Stimulated activated naive CD8-positive, alpha-beta T cell treated with anti-CD3 and anti-CD28 coated beads, Interleukin-15, amount 100 ng/mL, for 72 hours (primary cell): ENCODE results near the gene MYNN.

ENCODE experiments used
- ATAC-seq: fragments of 150-1000 bp; cut with Tn5 transposase; 2 replicates; pipeline ENCODE4 v1.10.0; 2021; ENCODE audit warnings: mild to moderate bottlenecking, moderate library complexity
- DNase-seq, 2 donors: peaks; one replicate each; pipeline ENCODE4 v3.0.0; 2021 to 2022
- H3K27ac Mint-ChIP-seq, 2 donors: one replicate each; pipeline ENCODE4 v1.8.0; 2022; ENCODE audit warnings: mild to moderate bottlenecking in 2 of 2, mixed read lengths in 2 of 2, moderate library complexity in 2 of 2
- H3K27me3 Mint-ChIP-seq: one replicate; pipeline ENCODE4 v1.8.0; 2022; ENCODE audit warnings: mixed read lengths
- H3K4me1 Mint-ChIP-seq: one replicate; pipeline ENCODE4 v1.8.0; 2022; ENCODE audit warnings: mild to moderate bottlenecking, mixed read lengths
- H3K4me3 Mint-ChIP-seq, 2 donors: one replicate each; pipeline ENCODE4 v1.8.0; 2022; ENCODE audit warnings: mild to moderate bottlenecking in 2 of 2, mixed read lengths in 2 of 2, moderate library complexity in 1 of 2
- H3K9me3 Mint-ChIP-seq, 2 donors: one replicate each; pipeline ENCODE4 v1.8.0; 2022; ENCODE audit warnings: mixed read lengths in 2 of 2

Gene MYNN

GRCh38 chr3:169811631-169812331 lies 38.6 kb downstream of the MYNN start:
- H3K27me3 Mint-ChIP-seq, result peaks cover 10% of the 10 kb centered on the region
- ATAC-seq, result peak; percentile 42
- H3K27ac Mint-ChIP-seq, result peak overlapping the region; percentile 71 to 89
- peaks cover 13 to 15% of the 10 kb centered on the region in 2 donors for H3K9me3 Mint-ChIP-seq
- DNase-seq, result peak in 1 of 2 donors; percentile 5
- peak overlapping the region; percentile 89 for H3K4me3 Mint-ChIP-seq
- peaks cover 35% of the 10 kb centered on the region for H3K4me1 Mint-ChIP-seq

GRCh38 chr3:169812332-169813235 lies 39.4 kb downstream of the MYNN start, which contains the start of the genes LRRC34 and LRRIQ4:
Gene LRRC34, minus strand, starts transcription at chr3:169812904. Its CDS starts 356 bp downstream, at chr3:169812548.
Gene LRRIQ4, plus strand, starts transcription at chr3:169812870. Its CDS starts 9,052 bp downstream, at chr3:169821922.
- Mint-ChIP-seq H3K9me3 (peaks cover 13 to 15% of the 10 kb centered on the region in 2 donors), H3K27ac (peak within 1 kb of the TSS; percentile 71 to 89), H3K27me3 (peaks cover 10% of the 10 kb centered on the region), H3K4me1 (peaks cover 35% of the 10 kb centered on the region), H3K4me3 (peak within 1 kb of the TSS; percentile 89)
- ATAC-seq (peak; percentile 78), DNase-seq (peak; percentile 65 to 77)

- Mint-ChIP-seq H3K4me1 (peaks cover 35% of the 10 kb centered on the region), H3K27me3 (peaks cover 15% of the 10 kb centered on the region), H3K27ac (peak overlapping the region in 1 of 2 donors; percentile 88), H3K4me3 (peak overlapping the region; percentile 89), H3K9me3 (peaks cover 13 to 15% of the 10 kb centered on the region in 2 donors)
- DNase-seq (no peak), ATAC-seq (no peak)
These were observed 40.1 kb downstream of the MYNN start for GRCh38 chr3:169813278-169813677.

- DNase-seq (peak; percentile 73 to 86), ATAC-seq (peak; percentile 89)
- Mint-ChIP-seq H3K27ac (peak overlapping the region in 1 of 2 donors; percentile 87), H3K9me3 (peaks cover 13 to 15% of the 10 kb centered on the region in 2 donors), H3K4me1 (peaks cover 35% of the 10 kb centered on the region), H3K27me3 (peaks cover 19% of the 10 kb centered on the region), H3K4me3 (peak overlapping the region; percentile 89)
These were observed 40.7 kb downstream of the MYNN start for GRCh38 chr3:169813757-169814517.

- Mint-ChIP-seq H3K4me3 (no peak overlapping the region), H3K4me1 (peaks cover 29% of the 10 kb centered on the region), H3K27ac (no peak overlapping the region), H3K27me3 (peaks cover 20% of the 10 kb centered on the region), H3K9me3 (peaks cover 13 to 15% of the 10 kb centered on the region in 2 donors)
- ATAC-seq (no peak), DNase-seq (no peak)
These were observed 42.5 kb downstream of the MYNN start for GRCh38 chr3:169815590-169816150.

DNA sequence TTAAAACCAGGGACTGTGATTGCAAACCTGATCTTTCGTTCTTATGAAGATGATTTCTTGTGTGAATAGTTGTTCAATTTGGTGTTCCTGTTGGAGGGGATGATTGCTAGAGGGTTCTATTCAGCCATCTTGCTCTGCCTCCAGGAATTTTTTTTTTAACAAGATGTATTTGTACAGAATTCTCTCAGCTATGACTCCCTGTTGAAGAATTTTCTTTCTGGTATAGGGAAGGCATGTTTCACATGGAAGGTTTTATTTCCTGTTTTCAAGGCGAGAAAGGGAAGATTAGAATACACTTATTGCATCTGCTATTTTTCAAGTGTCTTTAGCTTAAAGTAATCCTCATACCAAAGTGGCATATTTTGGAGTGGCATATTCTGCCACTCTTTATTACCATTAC lies 45.1 kb downstream of the MYNN start:
- H3K27ac Mint-ChIP-seq, result no peak overlapping the region
- no peak overlapping the region for H3K4me3 Mint-ChIP-seq
- DNase-seq, result no peak
- H3K27me3 Mint-ChIP-seq, result peaks cover 29% of the 10 kb centered on the region
- peaks cover 13 to 15% of the 10 kb centered on the region in 2 donors for H3K9me3 Mint-ChIP-seq
- ATAC-seq, result no peak
- H3K4me1 Mint-ChIP-seq, result peaks cover 12% of the 10 kb centered on the region

- Mint-ChIP-seq H3K9me3 (no peaks in the 10 kb centered on the region), H3K27me3 (peaks cover 29% of the 10 kb centered on the region), H3K27ac (no peak overlapping the region), H3K4me1 (no peaks in the 10 kb centered on the region), H3K4me3 (no peak overlapping the region)
- ATAC-seq (no peak), DNase-seq (no peak)
These were observed 48.9 kb downstream of the MYNN start for GRCh38 chr3:169822091-169822490.

DNA sequence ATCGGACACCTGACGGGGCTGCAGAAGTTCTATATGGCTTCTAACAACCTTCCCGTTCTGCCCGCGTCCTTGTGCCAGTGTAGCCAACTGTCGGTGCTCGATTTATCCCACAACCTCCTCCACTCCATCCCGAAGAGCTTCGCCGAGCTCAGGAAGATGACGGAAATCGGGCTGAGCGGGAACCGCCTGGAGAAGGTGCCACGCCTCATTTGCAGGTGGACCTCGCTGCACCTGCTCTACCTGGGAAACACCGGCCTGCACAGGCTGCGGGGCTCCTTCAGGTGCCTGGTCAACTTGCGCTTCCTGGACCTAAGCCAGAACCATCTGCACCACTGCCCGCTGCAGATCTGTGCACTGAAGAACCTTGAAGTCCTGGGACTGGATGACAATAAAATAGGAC lies 49.3 kb downstream of the MYNN start:
- H3K4me3 Mint-ChIP-seq, result no peak overlapping the region
- H3K9me3 Mint-ChIP-seq, result no peaks in the 10 kb centered on the region
- H3K4me1 Mint-ChIP-seq, result no peaks in the 10 kb centered on the region
- H3K27ac Mint-ChIP-seq, result no peak overlapping the region
- ATAC-seq (no peak), DNase-seq (no peak)
- peaks cover 29% of the 10 kb centered on the region for H3K27me3 Mint-ChIP-seq

DNA sequence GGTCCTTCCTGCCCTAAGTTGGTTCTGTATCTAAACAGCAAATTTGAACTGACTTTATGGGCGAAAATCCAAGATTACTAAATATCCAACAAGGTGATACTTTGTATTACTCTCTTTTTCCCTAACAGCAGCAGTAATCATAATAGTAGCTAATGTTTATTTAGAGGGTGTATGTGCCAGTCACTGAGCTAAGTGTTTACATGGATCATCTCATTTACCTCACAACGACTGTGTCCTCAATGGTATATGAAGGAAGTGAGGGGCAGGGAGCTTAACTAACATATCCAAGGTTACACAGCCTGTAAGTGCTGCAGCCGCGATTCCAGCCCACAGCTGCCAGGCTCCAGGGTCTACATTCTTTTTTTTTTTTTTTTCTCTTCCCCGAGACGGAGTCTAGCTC lies 49.8 kb downstream of the MYNN start:
- no peak for DNase-seq
- ATAC-seq, result no peak
- no peaks in the 10 kb centered on the region for H3K9me3 Mint-ChIP-seq
- H3K27me3 Mint-ChIP-seq, result peaks cover 26% of the 10 kb centered on the region
- no peak overlapping the region for H3K27ac Mint-ChIP-seq
- H3K4me1 Mint-ChIP-seq, result no peaks in the 10 kb centered on the region
- H3K4me3 Mint-ChIP-seq, result no peak overlapping the region

DNA sequence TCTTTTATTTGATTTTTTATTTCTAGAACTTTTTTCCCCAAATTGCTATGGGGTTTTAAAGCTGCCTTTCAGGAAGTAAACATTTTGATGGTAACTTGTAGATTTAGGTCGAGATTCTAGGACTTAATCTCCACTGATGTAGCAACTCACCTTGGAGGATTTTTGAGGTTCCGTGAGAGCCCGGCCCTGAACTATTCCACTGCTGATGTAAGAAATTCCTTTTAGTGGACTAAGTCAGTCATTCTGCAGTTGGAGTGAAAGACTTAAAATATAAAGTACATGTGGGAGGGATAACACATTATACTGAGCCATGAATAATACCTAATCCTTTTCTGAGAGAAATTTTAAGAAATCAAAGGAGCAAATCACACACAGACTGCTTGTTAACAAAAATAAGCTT lies 52.1 kb downstream of the MYNN start:
- Mint-ChIP-seq H3K4me3 (no peak overlapping the region), H3K9me3 (no peaks in the 10 kb centered on the region), H3K4me1 (peaks cover 8% of the 10 kb centered on the region), H3K27ac (no peak overlapping the region), H3K27me3 (peaks cover 20% of the 10 kb centered on the region)
- ATAC-seq, result no peak
- no peak for DNase-seq

GRCh38 chr3:169827712-169828111 lies 54.5 kb downstream of the MYNN start:
- H3K27ac Mint-ChIP-seq, result no peak overlapping the region
- H3K9me3 Mint-ChIP-seq, result no peaks in the 10 kb centered on the region
- no peak for ATAC-seq
- H3K4me3 Mint-ChIP-seq, result no peak overlapping the region
- peaks cover 8% of the 10 kb centered on the region for H3K4me1 Mint-ChIP-seq
- H3K27me3 Mint-ChIP-seq, result peaks cover 1% of the 10 kb centered on the region
- DNase-seq, result no peak

DNA sequence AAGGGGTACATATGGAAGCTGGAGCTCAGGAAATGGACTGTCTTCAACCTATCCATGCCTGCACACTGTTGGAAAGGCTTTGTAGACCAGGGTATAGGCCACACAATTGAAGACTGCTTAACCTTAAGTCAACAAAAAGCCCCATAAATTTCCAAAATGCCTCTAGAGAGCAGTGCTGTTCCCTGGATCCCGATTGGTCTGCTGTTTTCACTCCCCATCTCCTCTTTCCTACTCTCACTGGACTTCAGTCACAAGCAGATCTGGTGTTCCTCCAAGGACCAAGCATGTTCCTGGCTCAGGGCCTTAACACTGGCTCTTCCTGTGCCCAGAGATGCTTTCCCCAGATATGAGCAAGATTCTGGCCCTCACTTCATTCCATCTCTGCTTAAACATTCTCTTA lies 62.3 kb downstream of the MYNN start:
- Mint-ChIP-seq H3K4me3 (no peak overlapping the region), H3K9me3 (no peaks in the 10 kb centered on the region), H3K4me1 (no peaks in the 10 kb centered on the region), H3K27me3 (peaks cover 6% of the 10 kb centered on the region), H3K27ac (no peak overlapping the region)
- DNase-seq (no peak), ATAC-seq (no peak)

GRCh38 chr3:169836078-169836941 lies 63.1 kb downstream of the MYNN start:
- Mint-ChIP-seq H3K4me3 (no peak overlapping the region), H3K4me1 (no peaks in the 10 kb centered on the region), H3K27me3 (peaks cover 8% of the 10 kb centered on the region), H3K27ac (no peak overlapping the region), H3K9me3 (no peaks in the 10 kb centered on the region)
- no peak for ATAC-seq
- DNase-seq, result no peak

DNA sequence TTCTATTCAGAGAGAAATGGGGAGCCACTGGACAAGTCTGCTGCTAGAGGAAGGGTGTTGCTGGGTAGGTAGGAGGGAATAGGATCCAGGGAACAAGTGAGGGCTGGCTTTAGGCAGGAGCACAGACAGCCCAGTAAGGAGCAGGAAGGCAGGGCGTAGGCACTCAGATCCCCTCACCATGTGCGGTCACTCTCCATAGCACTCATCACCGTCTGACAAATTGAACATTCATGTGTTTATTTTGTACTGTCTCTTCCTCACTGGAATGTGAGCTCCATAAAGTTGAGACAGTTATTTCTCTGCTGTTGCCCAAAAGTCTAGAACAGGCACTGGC lies 63.7 kb downstream of the MYNN start:
- no peaks in the 10 kb centered on the region for H3K9me3 Mint-ChIP-seq
- no peak for ATAC-seq

More for the DNA sequence above, 63.7 kb downstream of the MYNN start:
- Mint-ChIP-seq H3K27me3 (peaks cover 8% of the 10 kb centered on the region), H3K4me3 (no peak overlapping the region), H3K27ac (no peak overlapping the region), H3K4me1 (no peaks in the 10 kb centered on the region)
- DNase-seq, result no peak
